GM19238 (cell line): ENCODE data around the gene VWA2.

Source experiments
- DNase-seq: peaks from one replicate; pipeline ENCODE4 v3.0.0; 2011; ENCODE audit warnings: low spot score; ENCODE audit not compliant: insufficient read length

VWA2 gene

GRCh38 chr10:114293075-114293474 lies 54.0 kb downstream of the VWA2 start:
- no peak for DNase-seq

- no peak for DNase-seq
Observed at GRCh38 chr10:114294549-114294948, 55.5 kb downstream of the VWA2 start.

DNA sequence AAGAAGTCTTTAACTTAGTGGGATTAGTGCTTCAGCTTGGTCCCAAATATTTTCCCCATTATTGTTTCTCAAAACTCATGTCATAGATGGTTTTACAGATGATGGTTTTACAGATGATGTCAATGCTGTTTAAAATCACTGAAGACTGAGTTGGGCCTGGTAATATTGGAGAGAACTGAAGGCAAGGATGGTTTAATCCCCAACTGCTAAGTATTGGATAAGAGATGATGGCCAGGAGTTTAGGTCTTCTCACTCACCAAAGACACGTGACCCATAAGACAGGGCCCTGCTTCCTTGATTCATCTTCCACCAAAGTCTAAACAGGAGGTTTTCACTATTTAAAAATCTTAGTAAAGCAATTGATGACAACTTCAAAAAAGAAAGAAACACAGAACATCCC lies 56.3 kb downstream of the VWA2 start:
- DNase-seq, result no peak

DNA sequence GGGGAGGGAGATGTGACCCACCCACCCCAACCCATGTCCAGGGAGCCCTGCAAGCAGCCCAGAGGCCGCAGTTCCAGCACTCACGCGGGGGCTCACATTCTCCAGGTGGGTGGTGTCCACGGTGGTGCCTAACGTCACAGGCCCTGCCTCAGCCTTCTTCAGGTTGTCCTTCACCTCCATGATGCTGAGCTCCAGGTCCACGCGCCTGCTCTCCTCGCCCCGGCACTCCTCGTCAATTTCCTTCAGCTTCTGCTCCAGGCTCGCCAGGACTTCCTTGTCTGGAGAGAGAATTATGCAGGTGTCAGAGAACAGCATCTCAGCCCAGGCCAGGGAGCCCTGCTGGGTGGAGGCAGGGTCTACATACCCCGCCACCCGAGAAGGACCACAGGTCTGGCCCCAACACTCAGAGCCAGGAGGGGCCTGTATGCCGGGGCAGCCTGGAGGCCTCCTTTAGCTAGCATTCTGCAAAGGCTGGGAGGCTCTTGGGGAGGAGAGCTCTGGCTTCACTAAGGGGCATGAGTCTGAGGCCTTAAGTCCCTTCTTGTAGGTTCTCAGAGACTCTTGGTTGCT lies 58.2 kb downstream of the VWA2 start:
- DNase-seq, result no peak

- DNase-seq, result no peak
Observed at GRCh38 chr10:114300036-114300645, 61.1 kb downstream of the VWA2 start.

GRCh38 chr10:114301177-114301576 lies 62.1 kb downstream of the VWA2 start:
- no peak for DNase-seq

- DNase-seq, result no peak
Observed at GRCh38 chr10:114301951-114302710, 63.1 kb downstream of the VWA2 start.

DNA sequence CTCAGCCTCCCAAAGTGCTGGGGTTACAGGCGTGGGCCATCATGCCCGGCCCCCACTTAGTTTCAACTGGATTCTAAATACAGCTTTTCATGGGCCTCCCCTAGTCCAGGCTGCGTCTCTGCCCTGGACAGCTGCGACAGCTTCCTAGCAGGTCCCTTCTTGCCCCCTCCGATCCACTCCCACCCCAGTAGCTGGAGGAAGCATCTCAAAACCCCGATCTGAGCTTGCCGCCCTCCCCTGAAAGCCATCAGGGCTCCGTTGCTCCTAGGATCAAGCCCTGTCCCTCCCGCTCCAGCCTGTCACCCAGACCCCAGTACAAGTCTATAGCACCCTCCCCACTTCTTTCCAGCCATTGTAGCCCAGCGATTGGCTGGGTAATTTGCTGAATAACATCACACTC lies 64.5 kb downstream of the VWA2 start:
- no peak for DNase-seq

DNA sequence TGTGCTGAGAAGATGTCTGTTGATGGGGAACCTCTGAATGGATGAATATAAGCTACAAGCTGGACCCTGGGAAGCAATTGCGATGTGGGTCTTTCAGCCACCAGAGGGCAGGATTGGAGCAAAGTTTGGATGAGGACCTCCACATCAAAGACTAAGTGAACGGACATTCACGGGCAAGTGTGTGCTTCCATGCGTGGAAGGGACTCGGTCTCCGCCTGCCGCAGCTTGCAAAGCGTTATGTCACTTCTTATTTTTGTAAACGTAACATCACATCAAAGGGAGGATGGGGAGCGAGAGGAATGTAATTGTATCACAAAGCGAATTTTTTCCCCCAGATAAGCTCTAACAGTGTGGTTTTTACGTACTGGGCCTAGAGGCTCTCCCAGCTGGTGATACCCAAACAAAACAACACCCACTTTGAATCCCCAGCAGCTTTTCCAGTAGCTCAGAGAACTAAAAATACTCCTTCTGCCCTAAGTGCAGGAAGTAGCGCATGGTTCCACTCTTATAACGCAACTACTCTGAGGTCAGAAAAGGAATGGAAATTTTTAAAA lies 65.0 kb downstream of the VWA2 start:
- peak; percentile 62 for DNase-seq

- peak; percentile 41 for DNase-seq
Observed at GRCh38 chr10:114304571-114305421, 65.7 kb downstream of the VWA2 start.

DNA sequence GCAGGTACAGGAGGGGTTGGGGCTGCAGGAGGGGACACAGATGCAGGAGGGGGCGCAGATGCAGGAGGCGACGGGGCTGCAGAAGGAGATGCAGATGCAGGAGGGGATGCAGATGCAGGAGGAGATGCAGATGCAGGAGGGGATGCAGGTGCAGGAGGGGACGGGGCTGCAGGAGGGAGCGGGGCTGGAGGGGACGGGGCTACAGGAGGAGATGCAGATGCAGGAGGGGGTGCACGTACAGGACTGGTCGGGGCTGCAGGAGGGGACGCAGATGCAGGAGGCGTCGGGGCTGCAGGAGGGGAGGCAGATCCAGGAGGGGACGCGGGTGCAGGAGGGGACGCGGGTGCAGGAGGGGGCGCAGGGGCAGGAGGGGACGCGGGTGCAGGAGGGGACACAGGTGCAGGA lies 66.5 kb downstream of the VWA2 start:
- DNase-seq, result no peak

- DNase-seq, result no peak
Observed at GRCh38 chr10:114306116-114306973, 67.3 kb downstream of the VWA2 start.

- no peak for DNase-seq
Observed at GRCh38 chr10:114307731-114308130, 68.7 kb downstream of the VWA2 start.

DNA sequence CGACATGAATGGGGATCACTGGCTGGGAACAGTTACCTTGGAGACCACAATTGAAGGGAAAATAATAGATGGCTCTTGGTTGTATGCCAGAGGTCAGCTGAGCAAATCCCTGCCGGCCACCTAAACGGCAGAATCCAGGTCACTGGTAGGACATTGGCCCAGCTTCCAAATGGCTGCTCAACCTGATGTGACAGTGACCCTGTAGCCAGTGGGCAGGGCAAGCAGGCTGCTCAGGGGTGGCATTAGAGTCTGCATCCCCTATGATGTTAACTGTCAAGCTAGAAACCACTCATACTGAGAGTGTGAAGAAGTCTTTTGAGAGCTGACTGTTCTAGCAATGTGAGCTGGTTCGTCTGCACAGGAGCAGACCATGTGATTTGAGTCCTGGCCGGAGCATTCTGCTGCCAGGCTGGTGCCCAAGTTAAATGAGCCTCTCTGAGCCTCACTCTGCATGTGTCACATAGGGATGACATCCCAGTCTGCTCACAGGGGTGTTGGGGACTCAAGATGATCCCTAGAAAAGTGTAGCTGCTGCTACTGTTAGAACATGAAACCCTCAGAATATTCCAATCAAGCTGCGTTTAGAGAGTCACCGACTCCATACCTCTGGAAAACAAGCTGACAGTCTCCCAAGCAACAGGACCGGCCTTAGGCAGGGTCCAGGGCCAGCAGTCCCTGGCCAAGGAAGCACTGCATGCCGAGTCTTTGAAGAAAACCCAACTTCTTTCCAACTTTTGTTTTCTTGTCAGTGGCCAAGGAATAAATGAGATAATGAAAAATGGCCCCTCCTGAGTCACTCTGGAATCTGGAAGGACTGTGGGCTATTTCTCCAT lies 69.7 kb downstream of the VWA2 start:
- DNase-seq, result no peak

- DNase-seq, result no peak
Observed at GRCh38 chr10:114309364-114309651, 70.3 kb downstream of the VWA2 start.

- DNase-seq, result no peak
Observed at GRCh38 chr10:114310346-114310745, 71.3 kb downstream of the VWA2 start.

GRCh38 chr10:114311023-114311422 lies 72.0 kb downstream of the VWA2 start:
- DNase-seq, result no peak

GRCh38 chr10:114311496-114312209 lies 72.6 kb downstream of the VWA2 start:
- DNase-seq, result no peak

GRCh38 chr10:114313139-114313538 lies 74.1 kb downstream of the VWA2 start:
- no peak for DNase-seq
